Right lobe of liver (tissue), 6 donors: Measurements from ENCODE around the gene HAX1. TPM values are rescaled to one million over a fixed set of nuclear protein-coding genes. Genes with fewer than 3 reads are reported as not detected.

Source experiments
- ATAC-seq, 4 donors: fragments of 200-7000 bp; cut with Tn5 transposase; one replicate each; pipeline ENCODE4 v1.9.1; 2020; ENCODE audit warnings: mild to moderate bottlenecking in 4 of 4, moderate library complexity in 4 of 4
- DNase-seq, 3 donors: peaks; one replicate each; pipeline ENCODE4 v3.0.0-alpha.2; 2020
- H3K27ac ChIP-seq, 3 donors: fragments of 200-600 bp; one replicate each; pipeline ENCODE4 v1.8.0; 2022
- H3K27me3 ChIP-seq, 2 donors: fragments of 200-600 bp; one replicate each; pipeline ENCODE4 v1.8.0; 2022
- H3K36me3 ChIP-seq, 4 donors: fragments of 200-600 bp; sonication (generic) in 1 of 4; one replicate each; pipeline versions ENCODE4 v1.5.1 to v1.8.0; 2017 to 2022; ENCODE audit warnings: control low read depth in 1 of 4
- H3K4me1 ChIP-seq, 4 donors: fragments of 200-600 bp; sonication (generic) in 1 of 4; one replicate each; pipeline versions ENCODE4 v1.5.1 to v1.8.0; 2017 to 2022; ENCODE audit warnings: control low read depth in 1 of 4
- H3K4me3 ChIP-seq, 3 donors: fragments of 200-600 bp; one replicate each; pipeline ENCODE4 v1.8.0; 2022
- H3K9me3 ChIP-seq, 4 donors: fragments of 200-600 bp; sonication (generic) in 1 of 4; one replicate each; pipeline versions ENCODE4 v1.5.1 to v1.8.0; 2017 to 2022; ENCODE audit warnings: control low read depth in 1 of 4
- POLR2A ChIP-seq: fragments of 450-650 bp; IDR thresholded peaks from one replicate; pipeline ENCODE4 v1.6.1; 2017; ENCODE audit warnings: antibody characterized with exemption, mild to moderate bottlenecking
- WGBS: methylation state at CpG from one replicate; pipeline ENCODE4 v1.1.6; 2018; ENCODE audit warnings: low coverage, low lambda C conversion rate; ENCODE audit not compliant: insufficient coverage; ENCODE audit errors: missing lambda C conversion rate; 5-methylcytosine and 5-hydroxymethylcytosine counted together
- intact Hi-C, 2 donors: fragments of 100-400 bp; cut with DNase I; formaldehyde crosslinking; loops; one replicate each; pipeline versions ENCODE4 v1.11.2 to v1.14.1; 2022
- total RNA-seq, 6 experiments: library from RNA; depleted of rRNA in 2 of 6; stranded (reverse); fragments of >200 nt in 2 of 6; fragmentation: NEBNext Ultra II Directional in 3 of 6; extraction: Animal tissue kit (Norgen Biotek cat#: 25700) in 3 of 6; gene quantifications; one replicate each; pipeline versions ENCODE4 v1.1.0 to v1.2.4, GENCODE V29; 2016 to 2023
- TF ChIP-seq, protein P1 (sequence below), 4 donors: fragments of 200-600 bp in 3 of 4; fragments of 450-650 bp in 1 of 4; IDR thresholded peaks; one replicate each; pipeline versions ENCODE4 v1.5.1 to v1.8.0; 2016 to 2022; ENCODE audit warnings: antibody characterized with exemption in 4 of 4, mild to moderate bottlenecking in 2 of 4
- donor health status: DM: no; HTN: yes; CAD: no.
- donor health status: DM: no; HTN: no; CAD: no.
- donor health status: DM: no; HTN: no; CAD: no.
- donor health status: DM: no; HTN: yes; CAD: no.
- donor health status: DM: no; HTN: yes; CAD: no.

Gene HAX1
- total RNA-seq, 6 experiments from 2014 or later: 40.2 to 82.0 (median 44.9) TPM

DNA sequence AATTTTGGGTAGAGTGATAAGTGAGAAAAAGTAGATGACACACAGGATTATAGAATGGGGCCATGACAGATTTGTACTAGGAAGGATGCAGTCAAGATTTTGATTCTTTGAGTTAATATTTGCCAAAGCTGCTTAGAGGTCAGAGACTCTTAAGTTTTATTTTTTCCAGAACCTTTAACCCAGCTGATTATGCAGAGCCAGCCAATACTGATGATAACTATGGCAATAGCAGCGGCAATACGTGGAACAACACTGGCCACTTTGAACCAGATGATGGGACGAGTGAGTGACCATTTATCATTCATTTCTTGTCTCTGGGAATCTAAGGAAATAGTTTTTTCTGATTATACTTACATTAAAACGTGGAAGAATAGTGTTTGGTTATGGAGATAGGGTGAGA lies 35.6 kb upstream of the HAX1 start:
- Histone ChIP-seq H3K9me3 (no peaks in the 10 kb centered on the region), H3K4me3 (peak overlapping the region in 1 of 3 donors; percentile 6), H3K27me3 (no peaks in the 10 kb centered on the region), H3K4me1 (peaks cover 0 to 49% (median 20%) of the 10 kb centered on the region in 4 donors), H3K36me3 (peaks cover 5 to 63% (median 23%) of the 10 kb centered on the region in 4 donors), H3K27ac (peak overlapping the region in 2 of 3 donors; percentile 75 to 89)
- TF ChIP-seq, protein P1, sequence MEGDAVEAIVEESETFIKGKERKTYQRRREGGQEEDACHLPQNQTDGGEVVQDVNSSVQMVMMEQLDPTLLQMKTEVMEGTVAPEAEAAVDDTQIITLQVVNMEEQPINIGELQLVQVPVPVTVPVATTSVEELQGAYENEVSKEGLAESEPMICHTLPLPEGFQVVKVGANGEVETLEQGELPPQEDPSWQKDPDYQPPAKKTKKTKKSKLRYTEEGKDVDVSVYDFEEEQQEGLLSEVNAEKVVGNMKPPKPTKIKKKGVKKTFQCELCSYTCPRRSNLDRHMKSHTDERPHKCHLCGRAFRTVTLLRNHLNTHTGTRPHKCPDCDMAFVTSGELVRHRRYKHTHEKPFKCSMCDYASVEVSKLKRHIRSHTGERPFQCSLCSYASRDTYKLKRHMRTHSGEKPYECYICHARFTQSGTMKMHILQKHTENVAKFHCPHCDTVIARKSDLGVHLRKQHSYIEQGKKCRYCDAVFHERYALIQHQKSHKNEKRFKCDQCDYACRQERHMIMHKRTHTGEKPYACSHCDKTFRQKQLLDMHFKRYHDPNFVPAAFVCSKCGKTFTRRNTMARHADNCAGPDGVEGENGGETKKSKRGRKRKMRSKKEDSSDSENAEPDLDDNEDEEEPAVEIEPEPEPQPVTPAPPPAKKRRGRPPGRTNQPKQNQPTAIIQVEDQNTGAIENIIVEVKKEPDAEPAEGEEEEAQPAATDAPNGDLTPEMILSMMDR (IDR thresholded peaks at IDR 0.05): no peak
- TF ChIP-seq POLR2A: no peak
- intact Hi-C loops: no loop called here
- ATAC-seq (peak; percentile 10 to 74 (median 60)), DNase-seq (no peak)
- 28% methylated on average over 4 of the region's 4 CpGs for WGBS

DNA sequence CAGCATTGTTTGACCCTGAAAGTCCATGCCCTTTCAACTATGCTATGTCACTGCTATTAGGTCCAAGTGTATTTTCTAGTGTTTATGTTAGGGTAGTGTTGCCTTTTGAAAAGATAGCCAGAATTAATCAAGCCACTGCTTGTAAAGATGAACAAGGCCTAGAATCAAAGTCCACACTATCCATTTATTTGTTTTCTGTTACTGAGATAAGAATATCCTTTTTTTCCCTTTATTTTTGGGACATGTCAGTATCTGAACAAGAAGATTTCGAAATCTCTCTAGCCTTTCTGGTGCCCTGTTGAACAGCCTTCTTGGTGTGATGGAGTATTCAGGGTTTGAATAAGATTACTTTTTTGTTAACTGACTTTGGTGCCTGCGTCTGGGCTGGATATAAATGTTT lies 35.0 kb upstream of the HAX1 start:
- H3K36me3 ChIP-seq: peaks cover 5 to 63% (median 25%) of the 10 kb centered on the region in 4 donors
- TF ChIP-seq POLR2A: no peak
- ATAC-seq (peak; percentile 87 to 94 (median 92)), DNase-seq (no peak)
- H3K27ac ChIP-seq: peak overlapping the region in 2 of 3 donors; percentile 75 to 89
- intact Hi-C loops: no loop called here
- H3K9me3 ChIP-seq: no peaks in the 10 kb centered on the region
- no peaks in the 10 kb centered on the region for H3K27me3 ChIP-seq
- H3K4me3 ChIP-seq: peak overlapping the region in 1 of 3 donors; percentile 30
- 41% methylated on average over 2 of the region's 2 CpGs for WGBS
- peaks cover 0 to 49% (median 20%) of the 10 kb centered on the region in 4 donors for H3K4me1 ChIP-seq

DNA sequence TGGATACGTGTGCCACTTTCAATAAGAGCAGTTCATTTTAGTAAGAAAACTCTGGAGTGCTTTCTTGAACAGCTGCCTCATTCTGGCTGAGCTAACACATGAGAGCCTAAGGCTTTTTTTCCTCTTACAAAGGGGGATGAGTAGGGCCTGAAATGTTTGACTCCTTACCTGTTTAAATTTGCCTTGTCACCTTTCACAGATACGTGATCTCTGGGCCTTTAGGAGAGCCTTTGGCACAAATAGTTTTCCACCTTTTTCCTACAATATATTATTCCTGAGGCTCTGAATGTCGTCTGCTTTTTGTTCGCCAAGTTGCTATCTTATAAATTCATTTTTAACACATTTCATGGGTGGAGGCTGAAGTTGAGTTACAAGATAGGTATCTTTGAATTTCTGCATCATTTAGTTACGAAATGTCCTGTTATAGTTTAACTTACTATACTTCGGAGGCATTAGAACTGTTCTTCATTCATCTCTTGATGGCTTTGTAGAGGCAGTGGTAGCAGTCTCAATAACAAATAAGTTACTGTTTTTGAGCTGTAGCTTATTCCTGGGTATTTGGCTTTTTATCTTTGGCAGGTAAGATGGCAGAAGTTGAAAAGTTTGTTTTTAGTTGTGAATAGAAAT lies 34.4 kb upstream of the HAX1 start:
- H3K27ac ChIP-seq: peak overlapping the region in 2 of 3 donors; percentile 75 to 89
- H3K4me3 ChIP-seq: peak overlapping the region in 1 of 3 donors; percentile 30
- intact Hi-C loops: no loop called here
- WGBS: 28% methylated on average over 6 of the region's 6 CpGs
- peaks cover 0 to 49% (median 20%) of the 10 kb centered on the region in 4 donors for H3K4me1 ChIP-seq
- no peak for TF ChIP-seq POLR2A
- TF ChIP-seq, protein P1 (IDR thresholded peaks at IDR 0.05): no peak
- no peaks in the 10 kb centered on the region for H3K9me3 ChIP-seq
- no peaks in the 10 kb centered on the region for H3K27me3 ChIP-seq
- no peak for DNase-seq
- H3K36me3 ChIP-seq: peaks cover 5 to 65% (median 27%) of the 10 kb centered on the region in 4 donors
- ATAC-seq: peak; percentile 44 to 71 (median 61)

DNA sequence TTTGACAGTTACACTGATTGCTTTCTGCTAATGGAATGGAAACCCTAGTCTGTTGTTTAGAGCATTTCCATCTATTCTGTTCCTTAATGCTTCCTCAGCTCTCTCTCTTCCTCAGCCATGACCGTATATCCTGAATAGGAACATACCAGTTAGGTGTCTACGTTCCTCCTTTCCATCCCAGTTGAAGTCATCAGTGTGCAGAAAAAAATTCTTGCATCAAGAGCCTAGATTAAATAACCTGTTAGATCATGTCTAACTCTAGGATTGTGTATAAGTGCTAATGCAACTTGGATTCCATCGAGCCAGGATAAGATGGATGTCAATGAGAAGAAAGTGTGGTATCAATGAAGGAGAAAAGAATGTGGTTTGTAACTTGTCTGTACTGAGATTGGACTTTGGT lies 32.9 kb upstream of the HAX1 start:
- no peak overlapping the region for H3K4me3 ChIP-seq
- H3K27ac ChIP-seq: peak overlapping the region in 1 of 3 donors; percentile 89
- no peak for ATAC-seq
- peaks cover 0 to 49% (median 20%) of the 10 kb centered on the region in 4 donors for H3K4me1 ChIP-seq
- peaks cover 9 to 66% (median 41%) of the 10 kb centered on the region in 4 donors for H3K36me3 ChIP-seq
- no peaks in the 10 kb centered on the region for H3K9me3 ChIP-seq
- DNase-seq: no peak
- no peak for TF ChIP-seq POLR2A
- TF ChIP-seq, protein P1 (IDR thresholded peaks at IDR 0.05): no peak
- intact Hi-C loops: no loop called here
- no peaks in the 10 kb centered on the region for H3K27me3 ChIP-seq
- WGBS: 81% methylated on average over 3 of the region's 3 CpGs

DNA sequence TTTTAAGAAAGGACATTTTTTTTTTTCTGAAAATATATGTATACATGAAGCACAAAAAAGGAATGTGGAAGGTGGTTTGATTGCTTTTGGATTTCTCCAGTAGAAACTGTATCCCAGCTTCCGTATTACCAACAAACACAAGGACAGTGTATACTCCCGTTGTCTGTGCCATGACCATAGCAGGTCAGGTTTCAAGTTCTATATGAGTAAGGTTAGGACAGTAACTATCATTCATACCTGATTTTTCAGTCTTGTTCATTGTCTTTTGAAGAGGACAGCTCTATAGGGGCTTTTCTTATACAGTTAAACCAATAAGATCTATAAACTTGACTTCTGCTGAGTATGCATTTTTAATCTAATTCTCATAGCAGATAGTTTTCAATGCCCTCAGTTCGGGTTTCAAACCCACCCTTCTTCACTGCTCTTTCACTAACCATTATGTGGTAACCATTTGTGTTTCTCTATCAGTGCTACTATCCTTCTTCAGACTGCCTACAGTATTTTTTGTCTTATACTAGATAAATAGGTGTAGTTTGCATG lies 32.1 kb upstream of the HAX1 start:
- ATAC-seq (no peak), DNase-seq (no peak)
- 95% methylated on average over 3 of the region's 3 CpGs for WGBS
- Histone ChIP-seq H3K27ac (no peak overlapping the region), H3K36me3 (peaks cover 9 to 66% (median 41%) of the 10 kb centered on the region in 4 donors), H3K27me3 (no peaks in the 10 kb centered on the region), H3K4me1 (peaks cover 0 to 48% (median 20%) of the 10 kb centered on the region in 4 donors), H3K9me3 (no peaks in the 10 kb centered on the region), H3K4me3 (no peak overlapping the region)
- TF ChIP-seq, protein P1 (IDR thresholded peaks at IDR 0.05): no peak
- TF ChIP-seq POLR2A: no peak
- intact Hi-C loops: no loop called here
